ENCODE results near the gene HSPA12A.

The HSPA12A gene

DNA sequence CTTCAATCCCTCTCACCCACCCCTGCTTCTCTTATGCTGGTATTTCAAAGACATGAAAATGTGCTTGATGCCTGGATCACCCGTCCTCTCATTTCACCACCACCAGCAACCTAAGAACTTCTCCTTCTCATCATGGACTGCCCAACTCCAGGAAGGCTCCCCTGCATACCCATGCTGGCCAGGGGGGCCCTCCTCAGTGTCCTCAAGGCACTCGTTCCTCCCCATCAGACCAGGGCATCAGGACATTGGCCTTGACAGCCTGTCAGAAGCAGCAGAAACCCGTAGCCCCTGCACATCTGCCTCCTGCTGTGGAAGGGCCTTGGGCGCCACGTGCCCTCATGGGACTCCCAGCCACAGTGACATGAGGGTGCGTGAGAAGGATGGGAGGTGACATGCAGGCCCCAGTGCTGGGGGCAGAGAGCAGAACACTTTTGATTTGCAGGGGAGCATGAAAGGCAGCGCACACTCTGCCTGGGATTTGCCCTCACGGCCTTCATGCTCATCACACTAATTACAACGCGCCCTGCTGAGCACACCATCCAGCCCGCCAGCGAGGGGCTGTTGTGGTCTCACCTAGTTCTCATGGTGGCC is 1.9 kb upstream of the HSPA12A start:
- no peak overlapping the region for H3K27ac ChIP-seq
- no peak for DNase-seq (ENCODE audit: low read depth, low spot score)

- no peak for DNase-seq (ENCODE audit: low read depth, low spot score)
These were observed 1.1 kb upstream of the HSPA12A start for GRCh38 chr10:116743266-116744064.

DNA sequence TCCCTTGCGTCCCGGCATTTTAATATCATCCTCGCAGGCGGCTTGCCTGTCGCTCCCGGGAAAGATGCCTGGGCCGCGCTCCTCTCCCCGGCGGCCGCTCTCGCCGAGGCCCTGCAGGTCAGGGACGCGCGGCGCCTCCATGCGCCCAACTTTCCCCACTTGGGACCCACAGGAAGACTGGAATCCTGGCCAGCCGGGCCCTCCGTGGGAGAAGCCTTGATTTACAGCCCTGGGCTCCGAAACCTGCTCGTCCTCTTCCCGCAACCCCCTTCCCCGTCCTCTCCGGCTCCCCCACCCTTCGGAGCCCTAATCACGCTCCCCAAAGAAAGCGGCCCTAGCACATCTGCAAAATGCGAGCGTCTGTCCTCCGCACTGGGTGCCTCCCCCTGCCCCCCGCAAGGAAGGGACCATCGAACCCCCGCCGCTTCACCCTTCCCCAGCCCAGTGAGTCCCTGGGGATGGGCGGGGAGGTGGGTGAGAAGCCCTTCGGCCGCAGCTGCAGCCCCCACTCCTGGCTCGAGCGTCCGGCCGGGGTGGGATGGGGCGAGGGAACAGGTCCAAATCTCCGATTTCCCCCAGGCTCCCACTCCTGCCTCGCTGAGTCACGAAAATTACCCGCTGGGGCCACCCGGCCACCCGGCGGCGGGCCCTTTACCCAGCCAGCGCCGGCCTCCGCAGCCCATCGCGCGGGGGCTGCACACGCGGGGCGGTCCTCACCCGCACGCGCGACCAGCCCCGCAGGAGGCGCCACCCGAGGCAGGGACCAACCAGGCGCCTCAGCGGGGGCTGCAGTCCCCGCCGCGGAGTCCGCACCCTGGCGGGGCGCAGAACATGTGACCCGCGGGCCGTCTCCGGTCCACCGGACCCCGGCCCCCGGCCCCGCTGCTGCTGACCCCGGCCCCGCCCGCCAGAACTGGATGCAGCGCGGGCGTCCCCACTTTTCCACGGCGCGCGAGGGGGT is 695 bp downstream of the HSPA12A start:
- no peak for DNase-seq (ENCODE audit: low read depth, low spot score)
- no peak overlapping the region for H3K27ac ChIP-seq

More at GRCh38 chr10:116743266-116744064, 1.1 kb upstream of the HSPA12A start:
- H3K27ac ChIP-seq: no peak overlapping the region

GRCh38 chr10:116740971-116741370 is 1.4 kb downstream of the HSPA12A start:
- H3K27ac ChIP-seq: no peak overlapping the region
- DNase-seq (ENCODE audit: low read depth, low spot score): no peak

DNA sequence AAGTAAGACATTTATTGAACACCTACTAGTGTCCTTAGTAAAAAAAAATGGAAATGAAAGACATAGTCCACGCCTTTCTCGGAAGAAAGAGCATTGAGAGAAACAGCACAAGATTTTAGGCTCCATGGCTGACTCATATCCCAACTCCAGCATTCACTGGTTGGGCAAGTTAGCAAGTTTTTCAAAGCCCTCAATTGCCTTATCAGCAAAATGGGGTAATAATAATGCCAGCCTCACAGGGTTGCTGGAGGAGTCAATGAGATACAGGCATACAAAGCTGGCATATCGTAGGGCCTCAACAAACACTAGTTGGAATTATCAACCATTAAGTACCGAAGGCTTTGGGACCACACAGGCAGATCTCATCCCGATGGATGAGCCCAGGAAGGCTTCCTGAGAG is 4.0 kb downstream of the HSPA12A start:
- no peak for DNase-seq (ENCODE audit: low read depth, low spot score)
- no peak overlapping the region for H3K27ac ChIP-seq

GRCh38 chr10:116737627-116738327 is 4.6 kb downstream of the HSPA12A start:
- H3K27ac ChIP-seq: no peak overlapping the region
- DNase-seq (ENCODE audit: low read depth, low spot score): no peak

- no peak for DNase-seq (ENCODE audit: low read depth, low spot score)
- H3K27ac ChIP-seq: no peak overlapping the region
These were observed 8.8 kb downstream of the HSPA12A start for GRCh38 chr10:116733566-116733965.

DNA sequence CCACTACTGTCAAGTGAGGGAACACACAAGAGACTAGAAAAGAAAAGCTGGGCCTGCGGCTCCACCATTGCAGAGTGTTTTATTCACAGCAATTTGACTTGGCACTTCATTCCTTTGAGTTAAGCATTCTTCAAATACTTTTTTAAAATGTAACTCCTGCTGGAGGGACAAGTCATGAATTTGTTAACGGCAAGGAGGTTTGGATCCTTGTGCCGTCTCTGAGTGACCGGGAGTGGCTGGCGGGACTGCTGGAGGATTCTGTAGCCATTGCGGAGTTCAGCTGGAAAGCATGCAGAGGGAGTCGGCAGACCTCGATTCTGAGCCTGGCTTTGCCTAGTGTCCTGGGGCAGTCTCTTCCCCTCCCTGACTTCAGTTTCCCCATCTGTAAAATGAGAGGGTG is 9.8 kb downstream of the HSPA12A start:
- no peak for DNase-seq (ENCODE audit: low read depth, low spot score)
- no peak overlapping the region for H3K27ac ChIP-seq

GRCh38 chr10:116730464-116731260 is 11.7 kb downstream of the HSPA12A start:
- DNase-seq (ENCODE audit: low read depth, low spot score): no peak
- H3K27ac ChIP-seq: no peak overlapping the region

- DNase-seq (ENCODE audit: low read depth, low spot score): no peak
- H3K27ac ChIP-seq: no peak overlapping the region
These were observed 13.1 kb downstream of the HSPA12A start for GRCh38 chr10:116729243-116729642.

DNA sequence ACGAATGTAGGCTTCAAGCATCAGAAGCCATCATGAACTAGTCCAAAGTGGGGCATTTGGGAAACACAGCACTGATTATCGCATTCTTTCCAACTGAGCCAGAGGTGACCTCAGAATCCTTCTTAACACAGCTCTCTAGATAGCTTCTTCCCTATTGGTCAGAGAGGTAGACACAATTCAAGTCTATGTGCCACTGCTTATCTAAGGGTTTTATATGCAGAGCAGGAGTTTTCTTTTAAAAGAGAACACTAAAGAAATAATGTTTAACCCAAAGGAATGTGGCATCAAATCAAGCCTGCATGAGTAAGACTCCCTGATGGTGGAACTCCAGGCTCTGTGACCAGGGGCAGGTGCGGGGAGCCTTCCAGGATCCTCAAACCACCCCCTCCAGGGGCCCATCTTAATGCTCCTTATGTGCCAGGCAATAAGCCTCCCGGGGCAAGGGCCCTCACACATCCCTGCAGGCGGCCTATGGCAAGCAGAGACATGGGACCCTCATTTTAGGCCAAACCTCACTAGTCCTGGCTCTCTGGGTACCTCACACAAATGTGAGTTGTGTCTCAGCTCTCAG is 13.8 kb downstream of the HSPA12A start:
- no peak overlapping the region for H3K27ac ChIP-seq
- DNase-seq (ENCODE audit: low read depth, low spot score): no peak

DNA sequence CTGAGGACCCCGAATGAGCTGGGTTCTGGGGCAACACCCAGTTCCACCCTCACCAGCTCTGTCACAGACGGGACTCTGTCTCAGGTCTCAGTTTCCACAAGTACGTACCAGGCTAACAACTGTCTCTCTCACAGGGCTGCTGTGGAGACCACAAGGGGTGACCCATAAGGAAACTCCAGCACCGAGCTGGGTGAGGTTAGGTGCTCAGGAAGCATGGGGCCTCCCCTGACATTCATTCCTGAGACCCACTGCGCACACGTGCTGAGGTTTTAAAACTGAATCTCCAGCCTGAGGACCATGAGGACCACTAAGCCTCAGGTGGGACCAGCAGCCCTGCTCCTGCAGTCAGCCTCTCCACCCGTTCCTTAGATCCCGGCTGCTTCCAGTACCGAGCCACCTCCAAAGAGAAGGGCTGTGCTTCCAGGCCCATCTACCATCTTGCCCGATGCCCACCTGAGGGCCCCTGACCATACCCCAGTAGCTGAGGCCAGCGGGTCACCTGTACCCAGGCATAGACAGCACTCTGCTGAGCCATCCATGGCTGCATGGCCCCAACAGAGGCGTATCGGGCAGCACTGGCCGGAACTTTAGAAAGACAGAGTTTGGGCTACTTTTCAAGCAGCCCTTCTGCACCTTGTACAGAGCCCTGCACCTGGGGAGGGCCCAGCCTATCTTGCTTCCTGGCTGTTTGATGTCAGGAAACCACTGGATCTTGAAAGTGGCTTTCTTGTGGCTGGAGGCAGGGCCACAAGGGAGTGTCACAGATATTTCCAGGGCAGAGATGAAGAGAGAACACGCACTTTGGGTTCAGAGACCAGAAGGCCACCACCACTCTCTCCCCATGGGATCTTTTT is 18.7 kb downstream of the HSPA12A start:
- no peak overlapping the region for H3K27ac ChIP-seq
- no peak for DNase-seq (ENCODE audit: low read depth, low spot score)

DNA sequence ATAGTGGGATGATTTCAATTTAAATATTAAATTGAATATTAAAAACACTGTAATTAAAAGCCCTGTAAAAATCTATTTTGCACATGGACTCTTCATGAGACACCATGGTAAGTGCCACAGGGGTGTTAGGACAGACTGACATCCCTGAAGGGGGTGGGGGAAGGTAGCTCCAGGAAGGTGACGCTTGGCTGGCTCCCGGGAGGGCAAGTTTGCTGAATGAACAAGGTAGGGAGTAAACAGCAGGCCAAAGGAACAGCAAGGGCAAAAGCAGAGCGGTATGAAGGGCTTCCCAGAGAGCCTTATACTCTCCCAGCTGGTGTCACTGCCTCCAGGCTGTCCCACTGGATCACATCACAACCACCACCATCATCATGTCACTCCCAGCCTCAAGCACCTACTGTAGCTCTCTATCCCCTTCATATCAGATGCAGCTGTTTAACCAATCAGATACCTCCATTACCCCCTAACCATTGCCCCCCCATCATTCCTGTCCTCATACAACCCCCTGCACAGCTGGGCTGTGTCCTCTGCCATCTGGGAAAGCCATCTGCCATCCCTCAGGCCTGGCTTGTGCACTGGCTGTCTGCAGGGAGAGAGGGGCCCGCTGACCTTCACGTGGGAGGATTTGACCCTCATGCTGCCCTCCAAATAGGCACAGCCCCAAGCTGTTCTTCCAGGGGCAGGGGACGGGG is 19.5 kb downstream of the HSPA12A start:
- no peak for DNase-seq (ENCODE audit: low read depth, low spot score)

DNA sequence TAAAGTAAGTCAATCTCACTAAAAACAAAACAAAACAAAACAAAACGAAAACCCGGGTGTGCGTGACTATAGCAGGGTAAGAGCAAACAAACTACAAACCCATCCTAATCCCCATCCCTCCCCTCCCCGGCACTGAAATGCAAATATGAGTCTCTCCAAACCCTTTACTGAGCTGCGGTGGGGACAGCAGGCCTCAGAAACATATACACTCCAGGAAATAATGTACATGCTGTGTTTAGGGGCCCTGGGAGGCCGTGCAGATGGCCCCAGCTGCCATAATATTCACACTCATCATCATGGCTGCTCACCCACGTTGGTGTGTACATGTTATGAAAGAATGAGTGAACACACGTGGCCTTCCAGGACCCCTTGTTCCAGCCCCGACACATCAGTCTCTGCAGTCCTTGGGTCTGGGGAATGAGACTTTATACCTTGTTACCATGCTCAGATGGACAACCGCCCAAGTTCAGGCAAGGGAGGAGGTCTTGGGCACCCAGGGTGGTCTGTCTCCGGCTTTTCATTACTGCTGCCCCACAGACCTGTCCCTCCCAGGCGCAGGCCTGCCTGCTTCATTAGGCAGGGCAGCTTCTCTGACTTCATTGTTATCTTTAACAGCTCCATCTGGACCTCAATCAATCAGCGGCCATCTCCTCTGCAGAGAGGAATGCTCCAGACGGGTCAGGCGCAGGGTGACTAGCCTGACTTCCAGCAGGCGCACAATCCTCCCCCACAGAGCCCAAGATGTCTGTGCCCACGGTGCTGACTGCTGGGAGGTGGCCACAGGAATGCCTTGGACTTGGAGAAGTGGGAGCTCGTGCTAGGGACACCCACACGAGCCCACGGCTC is 20.6 kb downstream of the HSPA12A start:
- no peak for DNase-seq (ENCODE audit: low read depth, low spot score)
- H3K27ac ChIP-seq: no peak overlapping the region

More for the DNA sequence above, 19.5 kb downstream of the HSPA12A start:
- H3K27ac ChIP-seq: no peak overlapping the region

DNA sequence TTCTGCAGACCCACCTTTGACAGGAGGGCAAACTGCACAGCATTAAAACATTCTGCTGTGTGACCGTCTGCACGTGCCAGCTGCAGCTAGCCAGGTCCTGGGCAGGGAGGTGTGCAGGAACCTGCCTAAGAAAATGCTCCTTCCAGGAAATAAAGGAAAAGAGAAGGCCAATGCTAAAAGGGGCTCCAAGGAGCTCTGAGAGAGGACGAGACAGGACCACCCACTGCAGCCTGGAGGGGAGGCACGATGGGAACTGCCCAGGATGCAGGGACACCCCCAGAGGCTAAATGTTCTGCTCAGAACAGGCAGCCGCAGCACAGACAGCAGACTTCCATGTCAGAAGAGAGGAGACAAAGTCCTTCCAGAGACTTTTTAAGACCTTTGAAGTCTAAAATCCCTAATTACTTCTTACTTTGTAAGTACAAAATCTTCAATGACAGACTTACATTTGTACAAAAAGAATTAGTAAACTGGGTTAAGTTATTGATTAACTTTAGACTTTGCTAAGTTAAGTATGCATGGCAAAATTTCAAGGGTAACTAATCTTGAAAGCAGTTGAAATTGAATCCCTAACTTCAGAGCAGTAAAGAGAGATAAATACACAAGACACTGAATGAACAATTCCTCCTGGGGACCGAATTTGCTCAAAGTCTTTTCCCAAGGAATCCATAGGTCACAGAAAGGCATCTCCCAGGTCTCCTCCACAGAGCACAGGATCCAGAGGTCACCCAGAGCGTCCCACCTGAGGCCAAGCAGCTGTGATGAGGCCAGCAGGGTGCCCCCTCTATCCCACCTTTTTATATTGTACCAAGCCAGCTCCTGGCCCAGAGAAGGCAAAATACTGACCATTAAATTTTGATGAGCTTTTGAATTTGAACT is 21.5 kb downstream of the HSPA12A start:
- no peak overlapping the region for H3K27ac ChIP-seq
- no peak for DNase-seq (ENCODE audit: low read depth, low spot score)

GRCh38 chr10:116720241-116720643 is 22.1 kb downstream of the HSPA12A start:
- DNase-seq (ENCODE audit: low read depth, low spot score): no peak
- no peak overlapping the region for H3K27ac ChIP-seq
